ENCODE data around the gene TRIM28. TPM values are rescaled to one million over a fixed set of nuclear protein-coding genes. Genes with fewer than 3 reads are reported as not detected.
A peak's percentile ranks its signal among the peaks of the same experiment; 100 is the strongest.

TRIM28 gene
- total and polyA plus RNA-seq, 2 donors (not counting 3 experiments of a cell fraction or from before 2014, with no cell fraction given) = 429 to 521 TPM

DNA sequence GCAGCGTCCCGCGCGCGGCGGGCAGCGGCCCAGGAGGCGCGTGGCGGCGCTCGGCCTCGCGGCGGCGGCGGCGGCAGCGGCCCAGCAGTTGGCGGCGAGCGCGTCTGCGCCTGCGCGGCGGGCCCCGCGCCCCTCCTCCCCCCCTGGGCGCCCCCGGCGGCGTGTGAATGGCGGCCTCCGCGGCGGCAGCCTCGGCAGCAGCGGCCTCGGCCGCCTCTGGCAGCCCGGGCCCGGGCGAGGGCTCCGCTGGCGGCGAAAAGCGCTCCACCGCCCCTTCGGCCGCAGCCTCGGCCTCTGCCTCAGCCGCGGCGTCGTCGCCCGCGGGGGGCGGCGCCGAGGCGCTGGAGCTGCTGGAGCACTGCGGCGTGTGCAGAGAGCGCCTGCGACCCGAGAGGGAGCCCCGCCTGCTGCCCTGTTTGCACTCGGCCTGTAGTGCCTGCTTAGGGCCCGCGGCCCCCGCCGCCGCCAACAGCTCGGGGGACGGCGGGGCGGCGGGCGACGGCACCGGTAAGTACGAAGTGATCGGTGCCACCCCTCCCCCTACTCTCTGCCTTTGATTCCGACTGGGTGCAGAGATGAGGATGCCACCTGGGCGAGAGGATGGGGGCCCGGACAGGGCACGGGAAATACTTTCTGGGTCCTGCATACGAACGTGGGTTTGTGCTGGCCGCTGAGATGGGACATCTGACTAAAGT lies 874 bp downstream of the TRIM28 start:
- Histone ChIP-seq H3K27ac (ENCODE audit: insufficient read depth, low read depth, low read length) (peak overlapping the region; percentile 87), H3K9ac (replicated peaks; ENCODE audit: extremely low read depth, insufficient read depth, low read length) (peak overlapping the region; percentile 71), H3K4me3 (replicated peaks in 1 of 3; ENCODE audit: insufficient read depth in 1 of 3, low read depth in 1 of 3, low read length in 3 of 3) (peak overlapping the region; percentile 82 to 94 (median 85)), H4K20me1 (replicated peaks; ENCODE audit: control insufficient read depth, extremely low read depth, insufficient read depth, low read length) (peaks cover 4% of the 10 kb centered on the region), H3K4me2 (ENCODE audit: insufficient read depth, low read length) (peak overlapping the region; percentile 44), H2AFZ (ENCODE audit: low read depth, low read length) (no peak overlapping the region), H3K9me1 (replicated peaks; ENCODE audit: control insufficient read depth, extremely low read depth, insufficient read depth, low read length) (no peaks in the 10 kb centered on the region), H3K9me3 (replicated peaks; ENCODE audit: control insufficient read depth, insufficient read depth, low read length) (no peaks in the 10 kb centered on the region), H3K36me3 (ENCODE audit: control insufficient read depth in 2 of 2, extremely low read depth in 1 of 2, insufficient read depth in 2 of 2, low read length in 2 of 2) (peaks cover 5 to 25% of the 10 kb centered on the region in 2 experiments), H3K4me1 (ENCODE audit: control insufficient read depth, extremely low read depth, insufficient read depth, low read length) (peaks cover 15% of the 10 kb centered on the region), H3K27me3 (ENCODE audit: control insufficient read depth in 2 of 2, insufficient read depth in 2 of 2, low read length in 2 of 2) (peaks cover 2 to 6% of the 10 kb centered on the region in 2 experiments), H3K79me2 (ENCODE audit: control insufficient read depth, insufficient read depth, low read length) (peaks cover 50% of the 10 kb centered on the region)
- no peak for FAIRE-seq
- TF ChIP-seq MYC (IDR thresholded peaks at IDR 0.05; ENCODE audit: low read depth, low read length) (no peak), JUN (IDR thresholded peaks at IDR 0.05; ENCODE audit: borderline replicate concordance, insufficient read depth, insufficient read length, low read depth) (no peak)
- peak; percentile 37 for DNase-seq (ENCODE audit: low read depth, low spot score)
- BruUV-seq (replicated peaks) = no TSS peak
- ChIA-PET CTCF (interaction anchor here (1.2 to 3.2 kb wide), 6 partner anchors 9 to 37 kb away, joined by 3 to 52 read pairs (median 12); partner anchors contain the start of genes CHMP2A and ZBTB45), POLR2A (interaction anchor here (0.6 to 1.8 kb wide), 7 partner anchors 10 to 35 kb away, joined by 3 to 20 read pairs (median 6); partner anchors contain the start of genes CHMP2A and ZBTB45)
- dilution Hi-C loops (cut with MboI; ENCODE audit: extremely low pct_ligation_motif_present, low sequenced_read_pairs) (no loop called here), intact Hi-C loops (cut with micrococcal nuclease) (loop anchor here (1.0 kb wide), 4 partner anchors 10 to 29 kb away; partner anchors contain the start of genes MZF1 and ZBTB45)

GRCh38 chr19:58545286-58546018 lies 1.6 kb downstream of the TRIM28 start:
- TSS peak; percentile 17 for BruUV-seq (replicated peaks)
- Histone ChIP-seq H3K27me3 (ENCODE audit: control insufficient read depth in 2 of 2, insufficient read depth in 2 of 2, low read length in 2 of 2) (peaks cover 2% of the 10 kb centered on the region in 2 experiments), H3K4me3 (replicated peaks in 1 of 3; ENCODE audit: insufficient read depth in 1 of 3, low read depth in 1 of 3, low read length in 3 of 3) (peak overlapping the region; percentile 82 to 94 (median 85)), H4K20me1 (replicated peaks; ENCODE audit: control insufficient read depth, extremely low read depth, insufficient read depth, low read length) (peaks cover 4% of the 10 kb centered on the region), H3K4me1 (ENCODE audit: control insufficient read depth, extremely low read depth, insufficient read depth, low read length) (peaks cover 15% of the 10 kb centered on the region), H3K9me1 (replicated peaks; ENCODE audit: control insufficient read depth, extremely low read depth, insufficient read depth, low read length) (no peaks in the 10 kb centered on the region), H2AFZ (ENCODE audit: low read depth, low read length) (no peak overlapping the region), H3K79me2 (ENCODE audit: control insufficient read depth, insufficient read depth, low read length) (peaks cover 50% of the 10 kb centered on the region), H3K9me3 (replicated peaks; ENCODE audit: control insufficient read depth, insufficient read depth, low read length) (no peaks in the 10 kb centered on the region), H3K9ac (replicated peaks; ENCODE audit: extremely low read depth, insufficient read depth, low read length) (peak overlapping the region; percentile 71), H3K27ac (ENCODE audit: insufficient read depth, low read depth, low read length) (peak overlapping the region; percentile 34), H3K36me3 (ENCODE audit: control insufficient read depth in 2 of 2, extremely low read depth in 1 of 2, insufficient read depth in 2 of 2, low read length in 2 of 2) (peaks cover 5 to 32% of the 10 kb centered on the region in 2 experiments), H3K4me2 (ENCODE audit: insufficient read depth, low read length) (peak overlapping the region; percentile 44)
- peak; percentile 8 for FAIRE-seq
- dilution Hi-C loops (cut with MboI; ENCODE audit: extremely low pct_ligation_motif_present, low sequenced_read_pairs) = no loop called here
- POLR2A ChIA-PET = interaction anchor here (0.6 to 1.8 kb wide), 2 partner anchors 11 to 26 kb away, joined by 6 read pairs; partner anchors contain the start of gene ZBTB45
- CTCF ChIA-PET = interaction anchor here (1.2 to 3.2 kb wide), 4 partner anchors 9 to 36 kb away, joined by 3 to 25 read pairs (median 12); partner anchors contain the start of genes CHMP2A and ZBTB45
- TF ChIP-seq FOS (IDR thresholded peaks at IDR 0.05; ENCODE audit: borderline replicate concordance, insufficient read depth, low read length) (no peak), POLR2AphosphoS5 (IDR thresholded peaks at IDR 0.05; ENCODE audit: insufficient read depth, low read depth, low read length) (no peak), MYC (IDR thresholded peaks at IDR 0.05; ENCODE audit: low read depth, low read length) (no peak), CTCF (IDR thresholded peaks at IDR 0.05; ENCODE audit: extremely low read depth in 1 of 2, insufficient read depth in 1 of 2, low read depth in 1 of 2, low read length in 2 of 2) (no peak), GATA2 (IDR thresholded peaks at IDR 0.05; ENCODE audit: insufficient read depth, insufficient read length, low read depth, low read length) (no peak), JUN (IDR thresholded peaks at IDR 0.05; ENCODE audit: borderline replicate concordance, insufficient read depth, insufficient read length, low read depth) (no peak)
- TF ChIP-seq, protein P1, sequence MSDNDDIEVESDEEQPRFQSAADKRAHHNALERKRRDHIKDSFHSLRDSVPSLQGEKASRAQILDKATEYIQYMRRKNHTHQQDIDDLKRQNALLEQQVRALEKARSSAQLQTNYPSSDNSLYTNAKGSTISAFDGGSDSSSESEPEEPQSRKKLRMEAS (IDR thresholded peaks at IDR 0.05; ENCODE audit: insufficient read depth, insufficient read length) = no peak
- no peak for DNase-seq (ENCODE audit: low read depth, low spot score)
- intact Hi-C loops (cut with micrococcal nuclease) = no loop called here
